IgD-negative memory B cell (primary cell): ENCODE measurements around the gene STAB2. TPM values are rescaled to one million over a fixed set of nuclear protein-coding genes. Genes with fewer than 3 reads are reported as not detected.
"Not testable (repeated sequence)": the region's sequence is repeated elsewhere in the genome, so short reads cannot be mapped to it uniquely, and the experiment has no call there.

Experiments used
- H3K27ac Mint-ChIP-seq, 3 donors: one replicate each; pipeline ENCODE4 v1.8.0; 2020 to 2022; ENCODE audit warnings: mild to moderate bottlenecking in 3 of 3, mixed read lengths in 3 of 3, moderate library complexity in 1 of 3
- H3K27me3 Mint-ChIP-seq: one replicate; pipeline ENCODE4 v1.8.0; 2021; ENCODE audit warnings: mixed read lengths
- H3K36me3 Mint-ChIP-seq: one replicate; pipeline ENCODE4 v1.8.0; 2020; ENCODE audit warnings: mild to moderate bottlenecking, mixed read lengths
- H3K4me1 Mint-ChIP-seq, 3 donors: one replicate each; pipeline ENCODE4 v1.8.0; 2020 to 2022; ENCODE audit warnings: mixed read lengths in 3 of 3, mild to moderate bottlenecking in 1 of 3
- H3K4me3 Mint-ChIP-seq, 4 donors: one replicate each; pipeline ENCODE4 v1.8.0; 2020 to 2022; ENCODE audit warnings: mild to moderate bottlenecking in 4 of 4, mixed read lengths in 4 of 4, moderate library complexity in 3 of 4
- H3K9me3 Mint-ChIP-seq, 3 donors: one replicate each; pipeline ENCODE4 v1.8.0; 2020 to 2021; ENCODE audit warnings: mixed read lengths in 3 of 3, mild to moderate bottlenecking in 1 of 3
- polyA plus RNA-seq: library from polyadenylated mRNA; unstranded; fragments of 300-500 nt; fragmentation: Illumina TruSeq; gene quantifications from one replicate; pipeline ENCODE4 v1.2.3, GENCODE V29; 2021

Gene STAB2
- polyA plus RNA-seq, 1 donor from 2014 or later, result not detected

DNA sequence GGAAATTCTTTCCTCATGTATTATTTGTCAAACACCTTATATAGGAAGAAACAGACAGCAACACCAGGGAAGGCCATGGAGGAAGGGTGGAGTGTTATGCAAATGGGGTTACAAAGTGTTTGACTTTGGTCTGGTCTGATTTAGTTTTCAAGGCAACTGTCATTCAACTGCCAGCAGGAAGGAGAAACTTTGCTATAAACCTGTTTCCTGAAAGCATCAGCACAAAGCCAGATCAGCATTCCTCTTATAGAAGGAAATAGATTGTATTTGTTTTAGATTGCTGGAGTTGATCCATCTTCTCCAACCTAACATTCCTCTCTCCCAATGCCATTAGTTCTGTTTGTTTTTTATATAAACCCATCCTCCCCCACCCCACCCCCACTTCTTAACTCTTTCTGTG is 65.7 kb downstream of the STAB2 start:
- no peaks in the 10 kb centered on the region for H3K36me3 Mint-ChIP-seq
- H3K4me1 Mint-ChIP-seq, result peaks cover 0 to 1% (median 0%) of the 10 kb centered on the region in 3 donors
- peaks cover 2% of the 10 kb centered on the region for H3K27me3 Mint-ChIP-seq
- H3K9me3 Mint-ChIP-seq, result peaks cover 0 to 3% (median 0%) of the 10 kb centered on the region in 3 donors
- H3K4me3 Mint-ChIP-seq, result no peak overlapping the region
- H3K27ac Mint-ChIP-seq, result no peak overlapping the region

DNA sequence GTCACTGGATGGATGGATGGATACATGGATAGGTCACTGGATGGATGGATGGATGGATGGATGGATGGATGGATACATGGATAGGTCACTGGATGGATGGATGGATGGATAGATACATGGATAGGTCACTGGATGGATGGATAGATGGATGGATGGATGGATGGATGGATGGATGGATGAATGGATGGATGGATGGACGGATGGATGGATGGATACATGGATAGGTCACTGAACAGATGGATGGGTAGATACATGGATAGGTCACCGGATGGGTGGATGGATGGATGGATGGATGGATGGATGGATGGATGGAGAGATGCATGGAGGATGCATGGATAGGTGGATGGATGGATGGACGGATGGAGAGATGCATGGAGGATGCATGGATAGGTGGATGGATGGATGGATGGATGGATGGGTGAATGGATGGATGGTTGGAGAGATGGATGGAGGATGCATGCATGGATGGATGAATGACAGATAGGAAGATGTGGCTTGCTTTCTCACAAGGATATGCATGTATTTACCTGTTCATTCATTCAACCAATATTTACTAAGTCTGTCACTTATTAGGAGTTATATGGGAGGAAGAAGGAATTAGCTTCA is 66.6 kb downstream of the STAB2 start:
- not testable (repeated sequence) for H3K4me1 Mint-ChIP-seq, H3K4me3 Mint-ChIP-seq, H3K36me3 Mint-ChIP-seq, H3K9me3 Mint-ChIP-seq, H3K27me3 Mint-ChIP-seq
- peak overlapping the region in 1 of 3 donors; percentile 29 for H3K27ac Mint-ChIP-seq

DNA sequence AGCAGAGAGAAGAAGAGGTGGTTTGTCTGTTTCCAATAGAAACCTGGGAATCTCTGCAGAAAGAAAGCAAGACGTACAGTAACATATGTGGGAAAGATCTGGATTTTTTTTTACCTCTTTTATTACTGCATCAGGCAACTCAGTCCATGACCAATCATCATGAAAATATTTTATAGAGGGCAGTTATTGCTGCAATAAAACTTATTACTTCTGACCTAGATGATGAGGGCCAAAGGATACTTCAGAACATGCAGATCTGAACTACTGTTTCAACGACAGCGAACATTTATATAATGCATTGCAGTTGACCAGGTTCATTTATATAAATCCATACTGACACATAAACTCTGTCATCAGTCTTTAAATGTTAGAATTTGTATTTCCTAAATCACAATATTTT is 67.7 kb downstream of the STAB2 start:
- Mint-ChIP-seq H3K36me3 (no peaks in the 10 kb centered on the region), H3K9me3 (peaks cover 0 to 3% (median 0%) of the 10 kb centered on the region in 3 donors), H3K27ac (no peak overlapping the region), H3K4me1 (peaks cover 0 to 1% (median 0%) of the 10 kb centered on the region in 3 donors), H3K4me3 (no peak overlapping the region), H3K27me3 (peaks cover 2% of the 10 kb centered on the region)

DNA sequence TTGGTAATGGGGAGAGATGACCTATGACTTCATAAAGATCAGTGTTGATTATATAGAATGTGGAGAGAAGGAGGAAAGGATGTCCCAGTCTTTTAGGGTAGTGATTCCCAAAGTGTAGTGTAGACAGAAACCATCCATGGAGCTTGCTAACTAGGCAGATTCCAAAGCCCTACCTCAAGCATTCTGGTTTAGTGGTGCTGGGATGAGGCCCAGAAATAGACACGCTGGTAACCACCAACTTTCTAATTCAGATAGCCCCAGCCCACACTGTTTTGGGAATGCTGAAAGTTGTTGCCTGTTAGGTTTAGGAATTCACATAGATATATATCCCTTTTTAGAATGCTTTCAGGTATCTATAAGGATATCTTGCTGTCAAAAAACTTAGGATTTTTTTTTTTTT is 69.2 kb downstream of the STAB2 start:
- Mint-ChIP-seq H3K4me3 (no peak overlapping the region), H3K27me3 (peaks cover 3% of the 10 kb centered on the region), H3K27ac (no peak overlapping the region), H3K9me3 (peaks cover 0 to 3% (median 0%) of the 10 kb centered on the region in 3 donors), H3K4me1 (peaks cover 0 to 1% (median 0%) of the 10 kb centered on the region in 3 donors), H3K36me3 (no peaks in the 10 kb centered on the region)

DNA sequence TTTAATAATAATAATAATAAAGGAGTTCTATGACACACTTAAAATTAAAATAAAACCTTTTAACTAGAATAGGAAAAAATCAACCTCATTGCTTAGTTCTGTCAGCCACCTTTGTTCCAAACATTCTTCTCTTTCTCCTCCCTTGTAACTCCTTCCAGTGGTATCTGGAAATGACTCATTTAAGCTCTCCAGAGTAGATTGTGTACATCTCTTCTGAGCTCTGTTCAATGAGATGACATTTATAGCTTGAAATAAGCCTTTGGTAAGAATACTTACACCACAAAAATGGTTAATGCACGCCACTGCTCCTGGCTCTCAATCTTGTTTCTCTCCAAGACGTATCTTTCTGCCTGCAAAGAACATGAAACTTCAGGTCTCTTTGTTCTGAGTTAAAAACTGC is 70.3 kb downstream of the STAB2 start:
- peaks cover 0 to 1% (median 0%) of the 10 kb centered on the region in 3 donors for H3K4me1 Mint-ChIP-seq
- H3K4me3 Mint-ChIP-seq, result no peak overlapping the region
- H3K9me3 Mint-ChIP-seq, result peaks cover 0 to 3% (median 0%) of the 10 kb centered on the region in 3 donors
- no peak overlapping the region for H3K27ac Mint-ChIP-seq
- no peaks in the 10 kb centered on the region for H3K36me3 Mint-ChIP-seq
- peaks cover 6% of the 10 kb centered on the region for H3K27me3 Mint-ChIP-seq

DNA sequence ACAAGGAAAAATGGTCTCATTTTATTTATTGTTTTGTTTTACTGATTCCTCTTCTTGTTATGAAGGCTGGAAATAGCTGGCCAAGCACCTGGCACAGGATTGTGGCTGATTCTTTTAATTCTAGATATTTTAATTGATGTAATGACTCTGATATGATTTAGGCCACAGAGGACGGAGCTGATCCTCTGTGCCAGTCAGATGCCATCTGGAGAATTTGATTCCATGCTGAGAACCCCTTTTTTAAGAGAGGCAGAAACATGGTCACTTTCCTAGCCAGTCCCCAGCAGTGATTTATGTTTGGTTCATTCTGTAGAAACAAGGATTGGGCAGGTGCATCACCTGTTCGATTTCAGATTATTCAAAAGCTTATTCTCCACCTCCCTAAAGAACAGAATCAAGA is 77.6 kb downstream of the STAB2 start:
- peaks cover 11% of the 10 kb centered on the region for H3K27me3 Mint-ChIP-seq
- no peak overlapping the region for H3K27ac Mint-ChIP-seq
- no peak overlapping the region for H3K4me3 Mint-ChIP-seq
- H3K36me3 Mint-ChIP-seq, result no peaks in the 10 kb centered on the region
- H3K4me1 Mint-ChIP-seq, result no peaks in the 10 kb centered on the region
- H3K9me3 Mint-ChIP-seq, result no peaks in the 10 kb centered on the region

DNA sequence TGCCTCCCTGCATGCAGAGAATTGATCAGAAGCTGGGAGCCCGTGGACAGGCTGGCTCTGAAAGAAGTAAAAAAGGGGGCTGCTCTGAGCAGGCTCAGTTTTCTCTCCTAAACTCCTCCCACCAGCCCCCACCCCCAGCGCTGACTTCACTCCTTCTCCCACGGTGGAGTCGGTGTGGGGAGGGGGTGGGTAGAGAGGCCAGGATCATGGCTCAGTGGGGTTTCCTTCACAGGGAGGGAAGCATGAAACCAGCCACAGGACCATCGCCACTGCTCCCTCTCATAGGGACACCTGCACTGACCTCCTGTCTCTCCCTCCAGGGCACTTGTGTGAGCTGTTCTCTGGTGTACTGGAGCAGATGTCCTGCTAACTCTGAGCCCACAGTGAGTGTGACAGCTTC is 78.9 kb downstream of the STAB2 start:
- no peaks in the 10 kb centered on the region for H3K9me3 Mint-ChIP-seq
- no peaks in the 10 kb centered on the region for H3K36me3 Mint-ChIP-seq
- no peak overlapping the region for H3K4me3 Mint-ChIP-seq
- H3K27ac Mint-ChIP-seq, result no peak overlapping the region
- H3K27me3 Mint-ChIP-seq, result peaks cover 10% of the 10 kb centered on the region
- no peaks in the 10 kb centered on the region for H3K4me1 Mint-ChIP-seq

DNA sequence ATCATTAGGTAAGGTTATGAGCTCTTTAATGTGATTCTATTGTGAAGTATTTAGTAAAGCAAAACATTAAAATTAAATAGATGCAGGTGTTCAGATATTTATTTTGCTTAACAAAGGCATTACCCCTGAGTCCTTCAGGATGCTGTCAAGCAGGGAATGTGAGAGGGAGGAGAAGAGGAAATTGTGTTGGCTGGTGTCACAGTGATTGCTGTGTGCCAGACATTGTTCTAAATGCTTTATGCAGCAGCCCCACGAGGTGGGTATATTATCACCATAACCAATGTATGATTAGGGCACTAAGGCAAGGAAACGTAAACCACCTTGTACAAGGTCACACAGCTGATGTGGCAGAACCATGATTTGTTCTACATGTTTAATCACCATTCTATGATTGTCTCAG is 80.1 kb downstream of the STAB2 start:
- Mint-ChIP-seq H3K9me3 (no peaks in the 10 kb centered on the region), H3K27me3 (peaks cover 6% of the 10 kb centered on the region), H3K4me3 (no peak overlapping the region)

DNA sequence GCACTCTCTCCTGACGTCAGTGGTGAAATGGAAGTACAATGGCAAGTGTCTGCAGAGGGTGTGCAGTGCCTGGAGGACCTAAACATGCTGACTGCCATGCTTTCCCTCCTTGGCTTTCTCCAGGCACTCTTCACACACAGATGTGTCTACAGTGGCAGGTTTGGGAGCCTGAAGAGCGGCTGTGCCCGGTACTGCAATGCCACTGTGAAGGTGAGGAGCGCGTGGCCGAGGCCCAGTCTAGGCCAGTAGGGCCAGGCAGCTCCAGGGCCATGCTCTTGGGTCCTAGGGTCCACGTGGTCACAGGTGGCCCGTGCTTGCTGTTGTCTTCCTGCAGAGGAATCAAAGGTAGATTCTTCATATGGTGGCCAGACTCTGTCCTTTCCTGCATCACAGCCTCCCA is 81.4 kb downstream of the STAB2 start:
- H3K9me3 Mint-ChIP-seq, result no peaks in the 10 kb centered on the region
- H3K27me3 Mint-ChIP-seq, result peaks cover 6% of the 10 kb centered on the region
- no peak overlapping the region for H3K4me3 Mint-ChIP-seq
- H3K4me1 Mint-ChIP-seq, result no peaks in the 10 kb centered on the region
- no peaks in the 10 kb centered on the region for H3K36me3 Mint-ChIP-seq
- no peak overlapping the region for H3K27ac Mint-ChIP-seq

More for the DNA sequence above, 80.1 kb downstream of the STAB2 start:
- Mint-ChIP-seq H3K36me3 (no peaks in the 10 kb centered on the region), H3K27ac (no peak overlapping the region), H3K4me1 (no peaks in the 10 kb centered on the region)

DNA sequence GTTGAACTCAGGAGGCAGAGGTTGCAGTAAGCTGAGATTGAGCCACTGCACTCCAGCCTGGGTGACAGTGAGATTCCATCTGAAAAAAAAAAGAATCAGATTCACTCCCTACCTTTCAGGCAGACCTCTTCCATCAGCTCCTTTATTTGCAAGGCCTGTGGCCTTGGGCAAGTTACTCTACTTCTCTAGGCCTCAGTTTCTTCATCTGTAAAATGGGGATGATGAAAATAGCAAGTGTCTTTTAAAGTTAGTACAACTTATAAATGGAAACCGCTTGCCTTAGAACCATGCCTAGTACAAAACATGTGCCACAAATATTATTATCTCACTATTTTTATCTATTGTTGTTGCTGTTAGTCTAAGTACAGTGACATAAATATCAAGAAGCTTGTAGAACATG is 84.3 kb downstream of the STAB2 start:
- H3K36me3 Mint-ChIP-seq, result no peaks in the 10 kb centered on the region
- H3K27ac Mint-ChIP-seq, result no peak overlapping the region
- no peaks in the 10 kb centered on the region for H3K4me1 Mint-ChIP-seq
- no peak overlapping the region for H3K4me3 Mint-ChIP-seq
- H3K27me3 Mint-ChIP-seq, result peaks cover 5% of the 10 kb centered on the region
- H3K9me3 Mint-ChIP-seq, result no peaks in the 10 kb centered on the region

DNA sequence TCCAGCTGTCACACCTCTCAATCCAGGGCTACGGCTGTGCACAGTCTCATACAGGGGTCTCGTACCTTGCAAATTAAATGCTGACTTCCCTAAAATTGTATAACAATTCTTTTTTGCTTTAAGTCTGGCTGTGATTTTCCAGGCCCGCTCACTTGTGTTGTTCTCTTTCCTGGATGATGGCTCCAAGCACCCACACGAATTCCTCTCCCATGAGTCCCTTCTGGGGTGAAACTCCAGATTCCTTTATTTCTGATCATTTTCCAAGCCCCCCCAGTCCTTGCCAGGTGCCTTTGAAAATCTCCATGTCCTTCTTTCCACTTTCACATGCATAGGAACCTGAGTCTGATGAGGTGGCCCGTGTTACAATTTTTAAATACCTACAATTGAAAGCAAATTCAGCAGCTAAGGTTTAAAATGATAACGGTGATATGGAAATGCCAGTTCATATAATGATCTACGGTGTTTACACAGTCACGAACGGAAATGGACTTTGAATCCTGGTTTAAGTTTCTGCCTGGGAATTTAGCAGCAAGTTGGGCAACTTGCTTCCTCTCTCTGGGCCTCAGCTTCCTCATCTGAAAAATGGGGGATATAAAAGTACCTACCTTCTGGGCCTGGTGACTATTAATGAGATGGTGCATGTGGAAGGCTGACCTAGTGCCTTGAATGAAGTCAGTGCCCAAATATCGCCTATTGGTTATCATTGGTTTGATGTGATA is 85.5 kb downstream of the STAB2 start:
- no peaks in the 10 kb centered on the region for H3K36me3 Mint-ChIP-seq
- H3K27me3 Mint-ChIP-seq, result peaks cover 4% of the 10 kb centered on the region
- no peaks in the 10 kb centered on the region for H3K9me3 Mint-ChIP-seq
- no peaks in the 10 kb centered on the region for H3K4me1 Mint-ChIP-seq
- no peak overlapping the region for H3K27ac Mint-ChIP-seq
- H3K4me3 Mint-ChIP-seq, result no peak overlapping the region

DNA sequence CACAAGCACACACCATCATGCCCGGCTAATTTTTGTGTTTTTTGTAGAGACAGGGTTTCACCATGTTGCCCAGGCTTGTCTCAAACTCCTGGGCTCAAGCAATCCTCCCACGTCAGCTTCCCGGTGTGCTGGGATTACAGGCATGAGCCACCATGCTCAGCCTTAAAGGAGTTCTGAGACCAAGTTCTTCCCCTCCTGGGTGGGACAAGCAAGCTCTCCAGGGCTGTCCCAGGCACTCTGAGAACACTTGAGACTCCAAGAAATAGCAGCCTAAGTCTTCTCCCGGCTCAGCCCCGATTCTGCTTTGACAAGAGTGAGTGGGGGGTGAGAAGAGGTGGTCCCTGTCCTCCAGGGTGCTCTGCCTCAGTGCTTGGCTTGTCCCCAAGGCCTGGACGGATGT is 86.4 kb downstream of the STAB2 start:
- peaks cover 6% of the 10 kb centered on the region for H3K27me3 Mint-ChIP-seq
- H3K4me3 Mint-ChIP-seq, result no peak overlapping the region
- H3K4me1 Mint-ChIP-seq, result no peaks in the 10 kb centered on the region
- no peaks in the 10 kb centered on the region for H3K36me3 Mint-ChIP-seq
- no peaks in the 10 kb centered on the region for H3K9me3 Mint-ChIP-seq
- H3K27ac Mint-ChIP-seq, result no peak overlapping the region

DNA sequence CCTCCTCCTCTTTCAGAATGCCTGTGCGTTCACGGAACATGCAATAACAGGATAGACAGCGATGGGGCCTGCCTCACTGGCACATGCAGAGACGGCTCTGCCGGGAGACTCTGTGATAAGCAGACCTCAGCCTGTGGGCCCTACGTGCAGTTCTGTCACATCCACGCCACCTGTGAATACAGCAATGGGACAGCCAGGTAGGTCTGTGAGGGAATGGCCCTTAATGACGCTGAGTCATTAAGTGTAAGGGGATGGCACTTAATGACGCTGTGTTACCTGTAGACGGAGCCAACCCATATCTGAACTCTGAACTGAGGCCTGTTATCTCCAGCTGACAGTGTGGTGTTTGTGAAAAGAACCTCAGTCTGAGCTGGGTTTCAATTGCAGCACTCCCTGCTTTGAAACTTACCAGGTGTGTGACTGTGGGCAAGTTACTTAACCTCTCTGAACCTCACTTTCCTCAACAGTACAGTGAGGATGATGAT is 86.9 kb downstream of the STAB2 start:
- Mint-ChIP-seq H3K36me3 (no peaks in the 10 kb centered on the region), H3K27me3 (peaks cover 5% of the 10 kb centered on the region), H3K27ac (no peak overlapping the region), H3K9me3 (no peaks in the 10 kb centered on the region), H3K4me1 (no peaks in the 10 kb centered on the region), H3K4me3 (no peak overlapping the region)

DNA sequence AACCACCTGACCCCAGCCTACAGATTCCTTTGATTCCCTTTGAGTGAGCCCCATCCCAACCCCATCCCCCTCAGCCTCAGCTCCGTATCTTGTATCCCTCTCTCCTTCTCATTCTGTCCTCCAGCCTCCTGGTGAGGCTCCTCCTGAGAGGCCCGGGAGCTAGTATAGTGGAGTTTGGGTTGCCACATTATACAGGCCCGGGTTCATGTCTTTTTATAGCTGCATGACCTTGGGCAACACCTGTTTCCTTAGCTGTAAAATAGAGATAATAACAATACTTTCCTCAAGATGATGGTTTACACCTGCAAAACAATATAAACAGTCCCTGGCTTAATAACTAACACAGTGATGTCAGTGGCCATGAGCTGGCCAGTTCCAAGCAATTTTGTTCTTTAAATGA is 89.8 kb downstream of the STAB2 start:
- Mint-ChIP-seq H3K36me3 (no peaks in the 10 kb centered on the region), H3K4me3 (no peak overlapping the region), H3K27me3 (peaks cover 5% of the 10 kb centered on the region), H3K27ac (no peak overlapping the region), H3K9me3 (no peaks in the 10 kb centered on the region), H3K4me1 (no peaks in the 10 kb centered on the region)

DNA sequence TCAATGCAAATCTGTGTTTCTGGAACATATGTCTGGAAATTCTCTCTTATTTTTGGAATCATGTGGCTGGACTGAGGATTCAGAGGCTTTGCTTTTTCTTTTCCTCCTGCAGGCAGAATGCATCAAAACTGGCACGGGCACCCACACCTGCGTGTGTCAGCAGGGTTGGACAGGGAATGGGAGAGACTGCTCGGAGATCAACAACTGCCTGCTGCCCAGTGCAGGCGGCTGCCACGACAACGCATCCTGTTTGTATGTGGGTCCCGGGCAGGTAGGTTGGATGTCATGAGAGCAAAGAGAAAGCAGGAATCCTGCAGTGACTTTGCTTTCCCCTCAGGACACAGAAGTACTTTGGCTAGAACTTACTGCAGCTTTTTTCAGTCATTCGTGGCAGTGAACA is 90.3 kb downstream of the STAB2 start:
- Mint-ChIP-seq H3K27me3 (peaks cover 5% of the 10 kb centered on the region), H3K4me1 (no peaks in the 10 kb centered on the region), H3K4me3 (no peak overlapping the region), H3K9me3 (no peaks in the 10 kb centered on the region), H3K36me3 (no peaks in the 10 kb centered on the region), H3K27ac (no peak overlapping the region)

DNA sequence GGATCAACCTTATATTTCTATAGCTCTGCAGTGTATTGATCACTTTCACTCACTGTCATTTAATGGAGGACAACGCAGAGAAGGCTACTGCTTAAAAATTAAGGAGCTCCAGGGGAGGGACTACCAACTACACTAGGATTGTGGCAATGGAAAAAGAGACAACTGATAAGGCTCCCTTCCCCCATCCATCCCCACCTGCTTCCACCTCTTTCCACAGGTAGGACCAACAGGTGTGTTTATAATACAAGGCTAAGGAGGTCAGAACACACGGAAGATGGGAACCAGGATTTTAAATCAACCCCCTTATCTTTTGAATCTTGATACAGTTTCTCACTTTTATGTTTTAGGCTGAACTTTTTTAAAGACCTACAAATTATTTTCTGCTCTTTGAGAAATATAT is 90.8 kb downstream of the STAB2 start:
- Mint-ChIP-seq H3K27ac (no peak overlapping the region), H3K4me1 (no peaks in the 10 kb centered on the region), H3K4me3 (no peak overlapping the region), H3K9me3 (no peaks in the 10 kb centered on the region), H3K36me3 (no peaks in the 10 kb centered on the region), H3K27me3 (peaks cover 5% of the 10 kb centered on the region)
